CD4-positive, alpha-beta T cell treated with Interleukin-15 for 1 hour (primary cell): ENCODE results near the gene ERC2.

Experiments
- DNase-seq: peaks from one replicate; pipeline ENCODE4 v3.0.0-alpha.2; 2020

The ERC2 gene

DNA sequence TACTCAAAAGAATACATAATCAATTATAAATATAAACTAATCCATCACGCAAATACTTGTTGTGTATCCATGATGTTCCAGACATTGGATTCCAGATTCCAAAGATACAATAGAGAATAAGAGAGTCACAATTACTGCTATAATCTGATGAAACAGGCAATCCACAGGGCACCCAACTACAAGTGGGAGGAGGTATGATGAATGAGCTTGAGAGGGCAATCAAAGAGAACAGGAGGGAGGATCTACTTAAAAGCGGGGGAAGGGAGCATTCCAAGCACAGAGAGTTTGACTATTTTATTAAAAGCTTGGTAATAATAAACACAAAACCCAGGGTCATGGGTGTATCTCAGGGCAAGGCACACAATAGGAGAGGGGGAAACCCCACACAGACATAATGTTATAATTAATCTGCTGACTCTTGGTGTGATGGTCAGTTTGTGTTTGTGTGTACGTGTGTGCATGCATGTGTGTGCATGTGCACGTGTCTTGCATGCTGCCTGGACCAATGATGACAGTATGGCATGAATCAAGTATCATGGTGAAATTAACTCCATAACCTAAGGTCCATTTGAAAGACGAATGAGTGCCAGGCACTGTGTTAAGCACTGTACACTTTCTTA, 655.8 kb downstream of the ERC2 start:
- DNase-seq = no peak

DNA sequence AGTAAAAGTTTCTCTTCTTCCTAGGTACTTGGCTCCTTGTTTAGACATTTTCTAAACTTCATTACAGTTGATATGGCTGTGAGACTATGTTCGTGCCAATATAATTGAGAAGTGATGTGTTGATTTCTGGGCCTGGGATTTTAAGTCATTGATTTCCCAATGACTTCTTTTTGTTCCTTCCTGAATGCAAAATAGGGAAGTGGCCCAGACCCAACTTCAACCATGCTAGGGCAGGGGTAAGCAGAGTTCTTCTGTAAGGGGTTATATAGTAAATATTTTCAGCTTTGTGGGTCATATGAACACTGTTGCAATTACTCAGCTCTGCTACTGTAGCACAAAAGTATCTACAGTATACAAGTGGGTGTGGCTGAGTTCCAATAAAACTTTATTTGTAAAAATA, 661.1 kb downstream of the ERC2 start:
- DNase-seq = no peak

- no peak for DNase-seq
These were observed 663.1 kb downstream of the ERC2 start for GRCh38 chr3:55805169-55805568.

- no peak for DNase-seq
These were observed 663.8 kb downstream of the ERC2 start for GRCh38 chr3:55804170-55805095.

DNA sequence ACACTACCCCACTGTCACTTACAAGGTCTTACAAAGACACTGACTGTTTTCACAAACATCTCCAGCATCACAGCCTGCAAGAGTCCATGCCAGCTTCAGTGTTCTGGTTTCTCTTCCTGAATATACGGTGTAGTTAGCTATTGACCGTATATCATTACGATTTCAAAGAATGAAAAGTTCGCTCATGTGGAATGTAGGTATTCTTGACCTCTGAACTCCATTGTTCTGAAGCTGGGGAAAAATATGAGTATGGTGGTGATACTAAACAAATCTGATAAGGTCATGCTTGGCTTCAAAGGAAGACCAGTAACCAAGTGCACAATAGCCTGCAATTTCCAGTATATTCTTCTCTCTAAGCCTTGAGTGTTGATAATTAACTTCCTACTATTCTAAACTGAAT, 665.5 kb downstream of the ERC2 start:
- DNase-seq = no peak

GRCh38 chr3:55801676-55802075, 666.6 kb downstream of the ERC2 start:
- no peak for DNase-seq

DNA sequence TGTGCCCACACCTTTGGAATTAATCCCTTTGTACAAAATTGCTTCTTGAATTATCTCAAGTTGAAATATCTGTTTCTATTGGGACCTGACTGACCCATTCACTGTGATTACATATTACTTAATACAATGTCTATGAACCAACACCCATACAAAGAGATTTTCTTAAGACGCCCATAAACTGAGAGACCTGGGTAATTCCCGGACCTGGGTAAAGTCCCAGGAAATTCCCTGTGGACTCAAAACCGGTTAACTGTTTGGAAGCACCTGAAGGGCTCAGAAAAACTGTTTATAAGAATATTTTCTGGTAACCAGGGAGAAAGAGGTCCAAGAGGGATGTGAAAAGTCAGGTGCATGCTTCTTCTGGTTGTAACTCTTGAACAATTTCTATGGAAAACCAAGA, 667.2 kb downstream of the ERC2 start:
- DNase-seq = no peak

DNA sequence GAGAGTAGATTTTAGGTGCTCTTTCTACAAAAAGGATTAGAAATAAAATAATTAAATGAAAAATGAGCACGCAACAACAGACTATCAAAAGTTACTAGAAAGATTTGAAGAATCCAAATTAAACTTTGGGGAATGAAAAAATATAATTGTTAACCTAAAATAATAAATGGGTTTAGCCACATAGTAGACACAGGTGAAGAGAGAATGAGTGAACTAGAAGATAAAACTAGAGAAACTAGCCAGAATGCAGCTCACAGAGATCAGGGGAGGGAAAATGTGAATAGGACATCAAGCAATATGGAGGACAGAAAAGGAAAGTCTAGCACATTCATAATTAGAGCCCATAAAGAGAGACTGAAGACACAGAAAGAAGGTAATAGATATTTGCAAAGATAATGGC, 670.5 kb downstream of the ERC2 start:
- no peak for DNase-seq

- DNase-seq = no peak
These were observed 671.2 kb downstream of the ERC2 start for GRCh38 chr3:55797084-55797483.

- no peak for DNase-seq
These were observed 671.7 kb downstream of the ERC2 start for GRCh38 chr3:55796533-55796932.

- no peak for DNase-seq
These were observed 672.5 kb downstream of the ERC2 start for GRCh38 chr3:55795746-55796145.

- no peak for DNase-seq
These were observed 673.0 kb downstream of the ERC2 start for GRCh38 chr3:55795296-55795695.

GRCh38 chr3:55792742-55793141, 675.5 kb downstream of the ERC2 start:
- no peak for DNase-seq

- DNase-seq = no peak
These were observed 676.3 kb downstream of the ERC2 start for GRCh38 chr3:55792009-55792408.

- no peak for DNase-seq
These were observed 677.5 kb downstream of the ERC2 start for GRCh38 chr3:55790596-55791350.

DNA sequence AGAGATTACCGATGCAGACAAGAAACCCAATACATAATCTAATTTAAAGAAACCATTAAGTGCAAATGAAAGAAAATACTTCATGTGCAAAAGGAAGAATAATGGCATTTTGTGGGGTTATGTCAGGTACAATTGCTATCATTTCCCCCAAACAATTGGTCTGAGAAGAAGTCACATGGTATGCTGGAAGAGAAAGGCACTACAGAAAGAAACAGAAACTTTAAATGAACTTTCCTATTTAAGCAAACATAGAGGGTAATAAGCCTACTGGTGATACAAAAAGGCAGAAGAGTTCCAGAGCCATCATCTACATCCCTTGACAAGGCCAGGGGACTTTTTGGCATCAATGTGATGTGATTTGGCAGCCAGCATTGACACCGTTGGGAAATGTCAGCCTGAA, 678.8 kb downstream of the ERC2 start:
- no peak for DNase-seq

- DNase-seq = no peak
These were observed 685.5 kb downstream of the ERC2 start for GRCh38 chr3:55782807-55783206.

DNA sequence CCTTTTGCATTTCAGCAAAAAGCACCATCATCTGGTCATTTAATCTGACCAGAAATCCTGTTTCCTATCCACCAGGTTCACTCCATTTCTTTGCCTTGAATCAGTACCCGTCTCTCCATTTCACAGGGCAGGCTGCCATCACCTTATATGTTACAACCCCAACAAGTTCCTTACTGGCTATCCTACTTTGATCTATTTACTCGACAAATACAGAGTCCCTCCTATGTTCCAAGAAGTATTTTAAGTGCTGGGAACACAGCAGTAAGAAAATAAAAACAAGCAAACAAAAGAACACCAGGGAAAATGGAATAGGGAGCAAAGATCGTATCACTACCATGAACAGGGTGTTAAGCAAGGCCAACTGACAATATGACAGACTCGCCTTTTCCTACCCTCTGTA, 685.9 kb downstream of the ERC2 start:
- DNase-seq = no peak

- no peak for DNase-seq
These were observed 687.4 kb downstream of the ERC2 start for GRCh38 chr3:55780913-55781312.

- DNase-seq = no peak
These were observed 688.7 kb downstream of the ERC2 start for GRCh38 chr3:55779543-55779942.

DNA sequence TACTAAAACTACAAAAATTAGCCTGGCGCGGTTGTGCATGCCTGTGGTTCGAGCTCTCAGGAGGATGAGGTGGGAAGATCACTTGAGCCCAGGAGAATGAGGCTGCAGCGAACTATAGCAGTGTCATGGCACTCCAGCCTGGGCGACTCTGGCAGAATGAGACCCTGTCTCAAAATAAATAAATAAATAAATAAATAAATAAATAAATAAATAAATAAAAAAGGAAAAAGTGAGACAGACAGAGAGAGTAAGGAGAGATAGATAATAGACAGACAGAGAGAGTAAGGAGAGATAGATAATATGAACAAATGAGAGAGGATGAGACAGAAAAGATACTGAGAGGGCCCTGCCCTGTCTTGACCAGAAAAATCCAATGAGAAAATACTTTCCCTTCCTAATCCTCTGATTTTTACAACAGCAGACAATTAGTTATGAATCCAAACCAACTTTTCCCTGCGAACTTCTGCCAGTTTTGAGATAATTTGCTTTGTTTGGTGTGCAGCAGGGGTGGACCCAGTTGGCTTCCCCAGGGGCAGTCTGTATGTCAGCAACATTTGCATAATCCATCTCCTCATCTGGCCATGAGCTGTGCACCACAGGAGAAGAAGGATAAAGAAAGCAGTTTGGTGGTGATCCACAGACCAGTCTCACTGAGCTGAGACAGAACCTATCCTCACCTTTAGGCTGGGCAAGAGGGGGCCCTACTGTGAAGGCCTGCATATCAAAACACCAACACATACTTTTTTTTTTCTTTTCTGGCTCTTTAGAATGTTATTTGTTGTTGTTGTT, 692.7 kb downstream of the ERC2 start:
- DNase-seq = no peak

GRCh38 chr3:55774856-55775255, 693.4 kb downstream of the ERC2 start:
- DNase-seq = no peak

DNA sequence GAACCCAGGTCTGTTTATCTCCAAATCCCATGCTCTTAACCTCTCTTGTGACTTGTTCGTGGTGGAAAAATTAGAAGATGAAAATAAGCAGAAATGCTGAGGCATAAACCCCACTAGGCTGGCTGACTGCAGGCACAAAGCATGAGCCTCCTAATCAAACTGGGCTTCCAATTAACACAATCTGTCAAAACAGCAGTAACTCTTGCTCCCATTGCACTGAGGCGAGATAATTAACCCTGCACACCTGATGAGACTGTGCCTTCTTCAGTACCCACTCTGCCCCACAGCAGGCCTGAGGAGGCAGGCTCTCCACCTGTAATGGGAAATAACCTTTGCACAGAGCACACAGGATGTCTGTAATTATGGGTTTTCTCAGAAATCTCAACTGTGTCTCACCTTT, 696.8 kb downstream of the ERC2 start:
- no peak for DNase-seq
